Stomach (tissue), 9 donors: ENCODE results near the gene CDH2. TPM values are rescaled to one million over a fixed set of nuclear protein-coding genes. Genes with fewer than 3 reads are reported as not detected.

Experiments
- DNase-seq, 2 donors: peaks; one replicate each; pipeline versions ENCODE4 v3.0.0 to v3.0.0-alpha.2; 2013 to 2019
- H3K27ac ChIP-seq, 5 donors: fragments of 200-600 bp in 4 of 5; sonication (generic) in 4 of 5; one replicate each; pipeline ENCODE4 v1.5.1; 2013 to 2019; ENCODE audit warnings: mild to moderate bottlenecking in 1 of 5, moderate library complexity in 1 of 5
- H3K27me3 ChIP-seq, 3 donors: fragments of 200-600 bp; sonication (generic); one replicate each; pipeline ENCODE4 v1.5.1; 2017 to 2019; ENCODE audit warnings: mixed run types in 1 of 3
- H3K36me3 ChIP-seq, 4 donors: fragments of 200-600 bp; sonication (generic); 1 replicate in 3 of 4; 2 replicates in 1 of 4; pipeline ENCODE4 v1.5.1; 2016 to 2019
- H3K4me1 ChIP-seq, 4 donors: fragments of 200-600 bp; sonication (generic); one replicate each; pipeline ENCODE4 v1.5.1; 2016 to 2019
- H3K4me3 ChIP-seq, 4 donors: fragments of 200-600 bp; sonication (generic) in 3 of 4; one replicate each; pipeline ENCODE4 v1.5.1; 2016 to 2019; ENCODE audit warnings: mild to moderate bottlenecking in 1 of 4
- H3K9me3 ChIP-seq, 4 donors: fragments of 200-600 bp; sonication (generic); one replicate each; pipeline ENCODE4 v1.5.1; 2016 to 2019
- EP300 ChIP-seq: sonication (generic); formaldehyde crosslinking; IDR thresholded peaks from one replicate; pipeline ENCODE4 v1.6.1; 2017; ENCODE audit warnings: antibody characterized with exemption
- POLR2A ChIP-seq, 4 donors: fragments of 450-650 bp; IDR thresholded peaks; one replicate each; pipeline ENCODE4 v1.6.1; 2016; ENCODE audit warnings: antibody characterized with exemption in 4 of 4, control low read depth in 2 of 4, mild to moderate bottlenecking in 1 of 4, moderate library complexity in 1 of 4
- POLR2AphosphoS5 ChIP-seq, 3 donors: sonication (generic); formaldehyde crosslinking; IDR thresholded peaks; one replicate each; pipeline ENCODE4 v1.6.1; 2016; ENCODE audit warnings: antibody characterized with exemption in 3 of 3
- WGBS, 5 donors: extraction: QIAGEN DNeasy Blood & Tissue Kit in 3 of 5; methylation state at CpG; one replicate each; pipeline versions ENCODE4 v1.1.5 to v1.1.7; 2013 to 2018; 5-methylcytosine and 5-hydroxymethylcytosine counted together
- intact Hi-C: fragments of 100-400 bp; cut with DNase I; formaldehyde crosslinking; loops from one replicate; pipeline ENCODE4 v1.15.1; 2023; ENCODE audit warnings: low total_unique reads
- polyA plus RNA-seq, 3 donors: library from polyadenylated mRNA; stranded (reverse); fragments of 200-250 nt; gene quantifications; one replicate each; pipeline ENCODE4 v1.2.3, GENCODE V29; 2013
- total RNA-seq, 5 donors: library from RNA; depleted of rRNA; stranded (reverse); fragments of >200 nt; gene quantifications; one replicate each; pipeline versions ENCODE4 v1.1.0 to v1.2.3, GENCODE V29; 2014 to 2016
- TF ChIP-seq, protein P1 (sequence below), 7 experiments: fragments of 450-650 bp in 4 of 7; fragments of 200-600 bp in 3 of 7; sonication (generic) in 3 of 7; IDR thresholded peaks; one replicate each; pipeline ENCODE4 v1.5.1; 2016 to 2019; ENCODE audit warnings: antibody characterized with exemption in 7 of 7, control low read depth in 2 of 7, mild to moderate bottlenecking in 1 of 7
- donor health status: healthy with polysubstance abuse.
- donor health status: Bipolar disorder and iron deficiency.
- donor health status: healthy.

The CDH2 gene
- total and polyA plus RNA-seq, 8 donors = 0.58 to 21.9 (median 5.7) TPM

DNA sequence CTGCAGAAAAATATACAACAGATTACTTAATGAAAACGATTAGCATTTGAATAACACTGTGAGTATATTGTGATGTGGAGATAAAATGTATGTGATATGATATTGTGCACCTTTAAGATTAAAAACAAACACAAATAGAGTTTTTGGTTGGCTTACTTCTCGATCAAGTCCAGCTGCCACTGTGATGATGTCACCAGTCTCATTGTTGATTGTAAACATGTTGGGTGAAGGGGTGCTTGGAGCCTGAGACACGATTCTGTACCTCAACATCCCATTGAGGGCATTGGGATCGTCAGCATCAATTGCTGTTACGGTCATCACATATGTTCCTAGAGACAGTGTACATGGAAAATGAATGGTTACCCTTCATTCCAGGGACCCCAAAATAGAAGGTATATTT is 174.1 kb downstream of the CDH2 start:
- no peak for DNase-seq
- intact Hi-C loops = no loop called here
- H3K9me3 ChIP-seq = no peaks in the 10 kb centered on the region
- 62 to 75% (median 71%) methylated on average over 5 of the region's 5 CpGs for WGBS, 5 donors
- no peaks in the 10 kb centered on the region for H3K27me3 ChIP-seq
- H3K36me3 ChIP-seq = no peaks in the 10 kb centered on the region
- no peak overlapping the region for H3K4me3 ChIP-seq
- H3K27ac ChIP-seq = no peak overlapping the region
- TF ChIP-seq POLR2A (IDR thresholded peaks at IDR 0.05) (no peak), EP300 (no peak), POLR2AphosphoS5 (IDR thresholded peaks at IDR 0.05) (no peak)
- TF ChIP-seq, protein P1, sequence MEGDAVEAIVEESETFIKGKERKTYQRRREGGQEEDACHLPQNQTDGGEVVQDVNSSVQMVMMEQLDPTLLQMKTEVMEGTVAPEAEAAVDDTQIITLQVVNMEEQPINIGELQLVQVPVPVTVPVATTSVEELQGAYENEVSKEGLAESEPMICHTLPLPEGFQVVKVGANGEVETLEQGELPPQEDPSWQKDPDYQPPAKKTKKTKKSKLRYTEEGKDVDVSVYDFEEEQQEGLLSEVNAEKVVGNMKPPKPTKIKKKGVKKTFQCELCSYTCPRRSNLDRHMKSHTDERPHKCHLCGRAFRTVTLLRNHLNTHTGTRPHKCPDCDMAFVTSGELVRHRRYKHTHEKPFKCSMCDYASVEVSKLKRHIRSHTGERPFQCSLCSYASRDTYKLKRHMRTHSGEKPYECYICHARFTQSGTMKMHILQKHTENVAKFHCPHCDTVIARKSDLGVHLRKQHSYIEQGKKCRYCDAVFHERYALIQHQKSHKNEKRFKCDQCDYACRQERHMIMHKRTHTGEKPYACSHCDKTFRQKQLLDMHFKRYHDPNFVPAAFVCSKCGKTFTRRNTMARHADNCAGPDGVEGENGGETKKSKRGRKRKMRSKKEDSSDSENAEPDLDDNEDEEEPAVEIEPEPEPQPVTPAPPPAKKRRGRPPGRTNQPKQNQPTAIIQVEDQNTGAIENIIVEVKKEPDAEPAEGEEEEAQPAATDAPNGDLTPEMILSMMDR (IDR thresholded peaks at IDR 0.05) = no peak
- H3K4me1 ChIP-seq = no peaks in the 10 kb centered on the region

DNA sequence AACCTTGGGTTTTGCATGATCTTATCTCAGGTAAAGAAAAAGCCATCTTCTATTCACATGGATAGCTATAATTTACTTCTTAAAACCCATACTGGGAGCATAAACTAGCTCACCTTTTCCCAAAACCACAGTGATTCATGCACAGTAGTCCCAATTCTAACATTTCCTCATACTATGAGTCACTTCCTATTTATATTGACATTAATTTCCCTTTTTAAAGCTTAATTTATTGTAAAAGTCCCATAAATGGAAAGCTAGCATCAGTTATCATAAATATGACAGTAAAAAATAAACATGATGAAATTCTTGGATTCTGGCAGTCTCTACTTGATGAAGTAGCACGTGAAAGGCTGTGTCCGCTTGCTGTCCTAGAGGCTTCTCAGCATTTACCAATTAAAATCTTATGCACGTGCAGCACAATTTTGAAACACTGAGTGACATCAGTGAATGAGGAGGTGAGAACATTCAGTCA is 180.1 kb downstream of the CDH2 start:
- H3K4me1 ChIP-seq = peaks cover 0 to 7% (median 0%) of the 10 kb centered on the region in 4 donors
- DNase-seq = no peak
- intact Hi-C loops = no loop called here
- 77 to 87% (median 80%) methylated on average over 3 of the region's 3 CpGs for WGBS, 5 donors
- TF ChIP-seq POLR2AphosphoS5 (IDR thresholded peaks at IDR 0.05) (no peak), POLR2A (IDR thresholded peaks at IDR 0.05) (no peak), EP300 (no peak)
- TF ChIP-seq, protein P1 (IDR thresholded peaks at IDR 0.05) = no peak
- H3K27me3 ChIP-seq = no peaks in the 10 kb centered on the region
- no peaks in the 10 kb centered on the region for H3K9me3 ChIP-seq
- no peak overlapping the region for H3K27ac ChIP-seq
- no peak overlapping the region for H3K4me3 ChIP-seq
- no peaks in the 10 kb centered on the region for H3K36me3 ChIP-seq

DNA sequence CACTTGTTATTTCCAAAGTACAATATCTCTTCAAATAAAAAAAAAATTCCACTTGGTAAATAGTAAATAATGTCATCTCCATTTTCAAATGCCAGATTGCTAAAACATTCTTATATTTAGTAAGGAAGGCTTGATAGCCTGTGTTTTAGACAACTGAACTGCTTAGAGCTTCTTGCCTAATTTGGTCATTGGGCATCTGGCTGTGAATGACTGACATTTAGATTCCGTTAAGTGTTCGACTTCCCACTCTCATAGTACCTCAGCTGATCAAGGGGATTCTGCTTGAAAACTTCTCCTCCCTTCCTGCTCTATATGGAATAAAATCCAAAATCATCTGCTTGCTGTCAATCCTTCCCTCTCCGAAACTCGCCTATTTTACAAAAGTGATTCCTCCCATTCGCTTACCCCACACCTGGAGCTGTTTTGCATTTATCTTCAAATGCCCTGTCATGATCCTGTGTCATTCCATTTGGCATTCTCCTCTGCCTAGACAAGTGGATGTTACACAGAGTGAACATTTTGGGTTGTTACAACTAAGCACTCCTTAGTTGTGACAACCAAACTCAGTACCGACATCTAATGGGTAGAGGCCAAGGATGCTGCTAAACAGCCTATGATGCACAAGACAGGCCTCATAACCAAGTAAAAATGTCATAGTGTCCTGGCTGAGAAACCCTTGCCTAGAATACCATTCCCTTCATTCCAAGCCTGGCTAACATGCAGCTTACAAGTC is 181.0 kb downstream of the CDH2 start:
- DNase-seq = no peak
- intact Hi-C loops = no loop called here
- no peak overlapping the region for H3K27ac ChIP-seq
- TF ChIP-seq POLR2A (IDR thresholded peaks at IDR 0.05) = no peak
- TF ChIP-seq, protein P1 (IDR thresholded peaks at IDR 0.05) = no peak
- no peak for TF ChIP-seq EP300
- H3K4me1 ChIP-seq = peaks cover 0 to 7% (median 0%) of the 10 kb centered on the region in 4 donors
- H3K36me3 ChIP-seq = no peaks in the 10 kb centered on the region
- H3K27me3 ChIP-seq = no peaks in the 10 kb centered on the region
- no peaks in the 10 kb centered on the region for H3K9me3 ChIP-seq
- WGBS, 5 donors = 91 to 98% (median 96%) methylated on average over 6 of the region's 6 CpGs
- H3K4me3 ChIP-seq = no peak overlapping the region

DNA sequence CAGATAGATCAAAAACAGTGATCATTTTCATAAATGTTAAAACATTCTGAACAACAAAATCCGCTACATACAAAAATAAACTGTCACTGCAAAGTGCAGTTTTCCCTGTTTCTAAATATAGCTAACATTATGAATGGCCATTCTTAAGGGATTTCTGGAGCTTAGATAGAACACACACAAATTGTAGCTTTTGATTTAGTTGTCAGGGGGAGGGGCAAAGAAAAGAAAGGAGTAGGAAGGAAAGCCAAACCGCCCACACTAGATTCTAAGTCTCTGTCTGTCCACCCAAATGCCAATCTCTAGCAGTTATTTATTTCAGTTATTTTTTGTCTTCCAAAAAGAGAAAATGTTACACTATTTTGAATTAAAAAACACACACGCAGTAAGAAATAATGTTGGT is 182.4 kb downstream of the CDH2 start:
- DNase-seq = peak in 1 of 2 donors; percentile 20
- TF ChIP-seq EP300 (no peak), POLR2AphosphoS5 (IDR thresholded peaks at IDR 0.05) (no peak), POLR2A (IDR thresholded peaks at IDR 0.05) (no peak)
- TF ChIP-seq, protein P1 (IDR thresholded peaks at IDR 0.05) = no peak
- 39 to 58% (median 53%) methylated on average over 3 of the region's 3 CpGs for WGBS, 5 donors
- Histone ChIP-seq H3K27ac (no peak overlapping the region), H3K36me3 (no peaks in the 10 kb centered on the region), H3K9me3 (no peaks in the 10 kb centered on the region), H3K4me1 (peaks cover 0 to 7% (median 0%) of the 10 kb centered on the region in 4 donors), H3K4me3 (no peak overlapping the region), H3K27me3 (no peaks in the 10 kb centered on the region)
- intact Hi-C loops = no loop called here
